ENCODE results near the gene ZYX.

- TF ChIP-seq RNF2 (conservative IDR thresholded peaks at IDR 0.05; ENCODE audit: low read depth) (no peak), SMC3 (IDR thresholded peaks at IDR 0.05; ENCODE audit: low read length) (no peak), EZH2 (conservative IDR thresholded peaks at IDR 0.05; ENCODE audit: low read depth, low read length) (no peak), REPIN1 (CRISPR knock-in tag; IDR thresholded peaks at IDR 0.05; ENCODE audit: borderline replicate concordance, low read depth) (no peak), IRF2 (CRISPR knock-in tag; IDR thresholded peaks at IDR 0.05) (no peak), POLR2A (IDR thresholded peaks at IDR 0.05; ENCODE audit: insufficient read depth in 1 of 2, low read depth in 2 of 2, low read length in 2 of 2) (no peak)
- TF ChIP-seq, protein P1, sequence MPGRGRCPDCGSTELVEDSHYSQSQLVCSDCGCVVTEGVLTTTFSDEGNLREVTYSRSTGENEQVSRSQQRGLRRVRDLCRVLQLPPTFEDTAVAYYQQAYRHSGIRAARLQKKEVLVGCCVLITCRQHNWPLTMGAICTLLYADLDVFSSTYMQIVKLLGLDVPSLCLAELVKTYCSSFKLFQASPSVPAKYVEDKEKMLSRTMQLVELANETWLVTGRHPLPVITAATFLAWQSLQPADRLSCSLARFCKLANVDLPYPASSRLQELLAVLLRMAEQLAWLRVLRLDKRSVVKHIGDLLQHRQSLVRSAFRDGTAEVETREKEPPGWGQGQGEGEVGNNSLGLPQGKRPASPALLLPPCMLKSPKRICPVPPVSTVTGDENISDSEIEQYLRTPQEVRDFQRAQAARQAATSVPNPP (CRISPR knock-in tag; IDR thresholded peaks at IDR 0.05) = no peak
Measured at GRCh38 chr7:143399642-143400041, 18.5 kb downstream of the ZYX start.

Data from HepG2 (cell line).